Measurements from ENCODE around the gene IL17RC.
A peak's percentile ranks its signal among the peaks of the same experiment; 100 is the strongest.

Gene IL17RC

DNA sequence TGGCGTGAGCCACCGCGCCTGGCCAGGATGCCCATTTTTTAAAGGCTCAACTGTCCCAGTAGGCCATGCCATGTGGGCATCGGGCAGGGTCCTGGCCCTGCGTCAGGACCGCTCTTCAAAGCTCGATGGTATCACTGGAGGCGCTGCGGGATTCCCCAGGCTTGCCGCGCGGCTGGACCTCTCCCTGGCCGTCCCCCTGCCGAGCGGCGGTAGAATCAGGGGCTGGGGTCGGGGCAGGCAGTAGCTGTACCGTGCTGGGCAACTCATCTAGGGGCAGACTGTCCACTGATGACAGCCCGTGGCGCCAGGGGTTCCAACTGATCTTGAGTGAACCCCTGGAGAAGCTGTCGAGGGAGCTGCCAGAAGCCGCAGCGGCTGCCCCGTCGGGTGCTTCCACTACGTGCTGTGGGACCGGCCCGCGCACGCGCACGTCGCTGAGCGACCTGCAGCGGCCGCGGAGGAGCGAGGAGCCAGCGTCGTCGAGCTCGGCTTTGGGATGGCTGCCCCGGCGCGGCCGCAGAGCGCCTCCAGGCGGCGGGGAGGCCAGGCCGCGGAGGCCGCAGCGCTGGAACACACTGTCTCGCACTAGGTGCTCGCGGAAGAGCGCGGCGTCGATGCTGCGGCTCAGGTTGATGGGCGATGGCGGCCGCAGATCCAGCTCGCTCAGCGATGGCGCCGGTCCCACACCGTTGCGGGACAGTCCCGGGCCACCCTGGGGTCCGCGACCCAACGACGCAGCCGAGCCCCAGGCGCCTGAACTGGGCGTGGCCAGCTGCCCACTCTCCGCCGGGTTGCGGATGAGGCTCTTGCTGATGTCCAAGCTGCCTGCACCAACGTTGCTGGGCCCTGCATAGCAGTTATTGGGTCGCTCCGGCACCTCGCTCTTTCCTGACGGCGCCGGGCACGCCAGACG, 29.5 kb downstream of the IL17RC start:
- DNase-seq (ENCODE audit: low read depth), result peak; percentile 58

- DNase-seq (ENCODE audit: low read depth), result peak; percentile 54
Observed at GRCh38 chr3:9947025-9947995, 30.4 kb downstream of the IL17RC start.

DNA sequence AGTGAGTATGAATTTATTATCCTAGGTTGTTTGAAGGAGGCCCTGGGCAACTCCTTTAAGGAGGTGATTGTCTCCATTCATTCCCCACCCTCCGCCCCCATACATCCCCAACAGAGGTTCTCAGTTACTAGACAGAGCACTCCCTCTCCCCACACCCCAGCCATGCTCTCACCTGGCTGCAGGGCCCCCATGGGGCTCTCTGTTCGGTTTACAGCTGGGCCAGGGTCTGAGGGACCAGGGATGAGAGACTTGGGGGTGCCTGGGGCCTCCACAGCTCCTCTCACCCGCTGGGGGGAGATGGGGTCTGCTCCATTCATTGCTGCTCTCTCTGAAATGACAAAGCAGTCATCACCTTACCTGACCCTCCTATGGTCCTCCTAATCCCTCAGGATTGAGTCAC, 31.7 kb downstream of the IL17RC start:
- DNase-seq (ENCODE audit: low read depth), result no peak

GRCh38 chr3:9949115-9949514, 32.2 kb downstream of the IL17RC start:
- no peak for DNase-seq (ENCODE audit: low read depth)

DNA sequence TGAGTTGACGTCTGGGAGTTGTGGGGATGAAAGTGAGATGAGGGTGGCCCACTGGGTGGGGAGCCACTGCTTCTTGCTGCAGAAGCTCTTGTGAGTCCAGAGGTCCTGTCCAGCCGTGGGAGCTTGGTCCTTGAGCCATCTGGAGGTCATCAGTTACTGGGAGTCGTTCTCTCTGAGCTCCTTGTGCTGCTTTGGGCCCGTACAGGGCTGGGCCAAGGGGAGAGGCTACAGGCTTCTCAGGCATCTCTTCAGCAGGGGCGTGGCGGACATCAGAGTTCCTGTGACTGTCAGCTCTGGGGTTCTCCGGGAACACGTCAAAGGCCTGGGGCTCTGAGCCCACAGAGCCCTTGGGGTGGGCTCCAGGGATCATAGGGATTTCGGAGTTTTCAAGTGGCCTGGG, 32.7 kb downstream of the IL17RC start:
- DNase-seq (ENCODE audit: low read depth), result no peak

- DNase-seq (ENCODE audit: low read depth), result no peak
Observed at GRCh38 chr3:9951126-9951525, 34.2 kb downstream of the IL17RC start.

DNA sequence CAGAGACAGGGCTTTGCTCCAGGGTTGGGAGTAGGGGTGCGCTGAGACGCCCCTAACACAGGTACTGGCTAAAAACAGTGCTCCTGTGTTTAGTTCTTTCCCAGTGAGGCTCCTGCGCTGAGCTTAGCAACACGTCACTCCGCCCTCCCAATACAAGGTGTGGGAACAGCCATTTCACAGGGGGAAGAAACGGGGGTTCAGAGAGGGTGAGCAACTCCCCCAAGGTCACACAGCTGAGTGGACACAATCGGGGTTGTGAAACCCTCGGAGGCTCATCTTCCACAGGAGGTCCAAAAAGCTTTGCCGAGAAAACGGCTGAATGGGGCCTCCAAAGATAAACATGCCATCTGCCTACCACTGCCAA, 34.7 kb downstream of the IL17RC start:
- no peak for DNase-seq (ENCODE audit: low read depth)

DNA sequence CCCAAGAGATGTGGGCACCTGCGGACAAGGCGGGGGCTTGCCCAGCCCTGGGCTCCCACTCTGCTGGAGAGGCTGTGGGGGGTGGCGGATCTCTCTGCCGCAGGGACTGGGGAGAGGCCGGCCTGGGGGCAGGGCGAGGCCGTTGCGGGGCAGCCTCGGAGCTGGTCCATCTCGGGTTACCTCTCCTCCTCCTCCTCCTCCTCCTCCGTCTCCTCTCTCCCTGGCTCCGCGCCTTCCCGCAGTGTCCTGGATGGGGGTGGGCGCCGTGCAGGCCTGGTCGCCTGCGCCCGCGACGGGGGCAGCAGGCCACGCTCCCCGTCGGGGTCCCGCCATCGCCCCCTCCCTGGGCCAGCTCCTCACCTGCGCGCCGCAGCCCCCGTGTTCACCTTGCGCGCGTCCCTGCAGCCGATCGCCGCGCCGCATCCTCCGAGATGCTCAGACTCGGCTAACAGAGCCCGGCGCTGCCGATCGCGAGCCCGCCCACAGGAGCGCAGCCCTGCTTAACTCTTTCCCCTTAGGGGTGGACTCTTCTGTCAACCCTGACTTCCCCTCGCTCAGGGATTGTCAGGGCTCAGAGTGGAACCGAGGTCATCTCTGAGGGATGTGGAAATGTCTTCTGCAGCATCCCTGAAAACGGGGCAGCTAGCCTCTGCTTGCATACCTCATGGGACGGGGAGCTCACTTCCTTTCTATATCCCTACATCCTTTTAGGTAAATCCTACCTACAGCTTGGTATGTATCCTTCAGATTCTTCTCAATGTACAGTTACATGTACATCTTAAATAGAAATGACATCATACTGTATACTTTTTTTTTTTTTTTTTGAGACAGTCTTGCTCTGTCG, 35.3 kb downstream of the IL17RC start, which contains the start of gene PRRT3:
PRRT3 (minus strand) TSS at position 447 of the 844 bp plus-strand sequence. CDS start 2,293 bp downstream, outside the sequence.
- no peak for DNase-seq (ENCODE audit: low read depth)

DNA sequence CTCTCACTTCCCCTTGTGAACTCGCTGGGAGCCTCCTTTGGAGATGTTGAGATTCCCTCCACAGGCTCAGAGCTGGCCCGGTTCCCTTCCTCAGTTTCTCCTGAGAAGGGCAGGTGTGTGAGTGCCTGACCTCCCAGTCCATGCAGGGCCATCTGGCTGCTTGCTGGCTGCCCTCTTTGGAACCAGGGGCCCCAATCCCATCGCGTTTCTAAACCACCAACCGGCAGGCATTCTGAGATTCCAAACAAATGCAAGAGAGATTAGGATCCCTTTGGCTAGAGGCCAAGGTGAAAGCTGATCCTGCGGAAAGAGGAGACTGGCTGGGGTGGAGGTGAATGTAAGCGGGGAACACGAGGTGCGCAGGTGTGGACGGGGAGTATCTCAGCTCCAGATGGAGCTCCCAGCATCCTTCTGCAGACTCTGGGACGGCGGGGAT, 38.2 kb downstream of the IL17RC start:
- no peak for DNase-seq (ENCODE audit: low read depth)

GRCh38 chr3:9955611-9956352, 38.9 kb downstream of the IL17RC start:
- DNase-seq (ENCODE audit: low read depth), result no peak

DNA sequence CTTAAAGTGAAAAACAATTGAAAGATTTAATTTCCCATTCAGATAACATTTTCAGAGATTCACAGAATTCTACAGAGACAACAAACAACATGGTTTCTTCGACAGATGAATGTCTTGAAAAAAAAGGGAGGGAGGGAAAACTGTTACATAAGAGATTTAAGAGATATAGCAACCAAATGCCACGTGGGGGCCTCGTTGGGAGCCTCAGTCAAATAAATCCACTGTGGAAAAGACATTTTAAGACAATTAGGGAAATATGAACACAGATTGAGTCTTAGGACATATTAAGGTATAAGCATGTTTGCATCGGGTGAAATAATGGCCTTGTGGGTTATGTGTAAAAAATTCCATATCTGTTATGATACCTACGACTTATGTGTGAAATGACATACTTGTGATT, 40.3 kb downstream of the IL17RC start:
- no peak for DNase-seq (ENCODE audit: low read depth)

DNA sequence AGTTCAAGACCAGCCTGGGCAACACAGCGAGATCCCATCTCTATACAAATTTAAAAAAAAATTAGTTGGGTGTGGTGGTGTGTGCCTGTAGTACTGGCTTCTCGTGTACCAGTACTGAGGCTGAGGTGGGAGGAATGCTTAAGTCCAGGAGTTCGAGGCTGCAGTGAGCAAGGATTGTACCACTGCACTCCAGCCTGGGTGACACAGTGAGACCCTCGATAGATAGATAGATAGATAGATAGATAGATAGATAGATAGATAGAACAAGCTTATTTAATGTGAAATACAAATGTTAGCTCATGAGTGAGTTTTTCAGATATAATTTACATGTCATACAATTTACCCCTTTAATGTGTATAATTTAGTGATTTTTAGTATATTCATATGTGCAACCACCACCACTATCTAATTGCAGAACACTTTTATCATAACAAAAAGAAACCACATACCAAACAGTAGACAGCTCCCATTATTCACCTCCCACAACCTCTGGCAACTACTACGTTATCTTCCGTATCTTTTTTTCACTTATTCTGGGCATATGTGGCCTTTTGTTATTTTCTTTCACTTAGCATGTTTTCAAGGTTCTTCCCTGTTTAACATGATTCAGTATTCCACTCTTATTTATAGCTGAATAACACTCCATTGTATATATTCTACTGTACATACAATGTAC, 48.4 kb downstream of the IL17RC start:
- DNase-seq (ENCODE audit: low read depth), result no peak

- DNase-seq (ENCODE audit: low read depth), result no peak
Observed at GRCh38 chr3:9966841-9967240, 49.9 kb downstream of the IL17RC start.

GRCh38 chr3:9969632-9970019, 52.7 kb downstream of the IL17RC start:
- DNase-seq (ENCODE audit: low read depth), result no peak

- peak; percentile 58 for DNase-seq (ENCODE audit: low read depth)
Observed at GRCh38 chr3:9970020-9970652, 53.2 kb downstream of the IL17RC start.

DNA sequence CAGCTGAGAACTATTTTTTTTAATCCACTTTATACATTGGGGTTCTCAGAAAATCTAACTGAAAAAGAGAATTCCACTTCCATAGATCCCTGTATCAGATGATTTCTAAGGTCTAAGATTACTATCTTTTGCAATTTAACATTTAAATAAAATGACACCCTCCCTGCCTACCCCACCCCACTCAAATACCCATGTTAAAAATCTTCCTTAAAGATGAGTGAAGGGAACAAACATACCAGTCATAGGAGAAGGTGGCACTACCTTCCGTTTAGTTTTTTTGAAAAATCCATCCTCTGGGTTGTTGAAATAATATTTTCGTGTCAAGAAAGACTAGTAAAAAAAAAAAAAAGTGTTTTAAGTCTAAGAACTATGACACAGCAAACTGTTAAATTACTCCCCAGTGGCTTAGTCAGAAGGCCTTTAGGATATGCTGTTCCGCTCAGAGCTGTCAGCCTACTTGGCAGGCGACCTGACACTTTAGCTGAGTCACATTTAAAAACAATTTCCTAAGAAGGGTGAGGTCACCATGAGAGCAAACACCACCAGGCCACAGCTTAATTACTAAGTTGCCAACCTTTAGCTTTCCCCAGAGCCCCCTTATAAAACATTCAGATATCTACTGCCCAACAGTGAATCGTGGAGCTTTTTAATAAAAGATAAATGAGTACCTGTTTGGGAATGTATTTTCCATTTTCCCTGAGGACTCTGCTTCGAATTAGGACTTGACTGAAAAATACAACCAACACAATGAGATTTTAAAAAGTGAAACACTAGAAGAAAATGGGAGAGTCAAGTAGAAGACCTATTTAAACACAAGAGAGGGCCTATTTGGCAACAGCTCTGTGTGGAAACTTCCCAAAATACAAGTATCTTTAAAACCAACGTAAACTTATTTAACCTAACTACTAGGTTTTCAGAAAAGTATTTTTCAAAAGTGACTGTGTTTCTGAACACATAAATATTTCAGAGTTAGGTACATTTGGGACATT, 60.1 kb downstream of the IL17RC start:
- peak; percentile 97 for DNase-seq (ENCODE audit: low read depth)

DNA sequence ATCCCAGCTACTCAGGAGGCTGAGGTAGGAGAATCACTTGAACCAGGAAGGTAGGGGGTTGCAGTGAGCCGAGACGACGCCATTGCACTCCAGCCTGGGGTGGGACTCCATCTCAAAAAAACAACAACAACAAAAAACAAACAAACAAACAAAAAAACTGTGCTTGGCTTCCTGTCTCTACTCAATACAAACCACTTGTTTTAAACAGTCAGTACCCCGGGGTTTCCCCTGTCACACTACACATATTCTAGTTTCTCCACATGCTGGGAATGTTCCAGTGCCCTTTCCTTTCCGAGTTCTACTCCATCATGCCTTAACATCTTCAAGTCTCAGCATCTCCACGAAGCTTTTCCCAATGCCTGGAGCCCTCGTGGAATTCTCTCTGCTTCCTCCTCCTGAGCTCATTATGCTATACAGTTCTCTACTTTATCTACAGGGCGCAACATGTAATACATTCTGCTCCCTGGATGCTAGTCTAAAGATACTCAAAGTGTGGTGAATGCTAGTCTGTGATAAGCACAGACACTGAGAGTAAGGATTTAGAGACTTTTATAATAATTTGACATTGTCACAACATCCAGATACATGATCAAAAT, 61.9 kb downstream of the IL17RC start:
- no peak for DNase-seq (ENCODE audit: low read depth)

DNA sequence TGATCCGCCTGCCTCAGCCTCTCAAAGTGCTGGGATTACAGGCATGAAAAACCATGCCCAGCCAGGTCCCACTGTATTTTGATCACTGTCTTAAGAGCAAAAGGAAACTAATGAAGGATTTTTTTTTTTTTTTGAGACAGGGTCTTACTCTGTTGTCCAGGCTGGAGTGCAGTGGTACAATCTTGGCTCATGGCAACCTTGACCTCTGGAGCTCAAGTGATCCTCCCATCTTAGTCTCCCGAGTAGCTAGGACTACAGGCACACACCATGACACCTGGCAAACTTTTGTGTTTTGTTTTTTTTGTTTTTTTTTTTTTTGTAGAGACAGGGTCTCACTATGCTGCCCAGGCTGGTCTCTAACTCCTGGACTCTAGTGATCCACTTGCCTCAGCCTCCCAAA, 63.4 kb downstream of the IL17RC start:
- DNase-seq (ENCODE audit: low read depth), result no peak
